ENCODE measurements around the gene PRKD3.

PRKD3 gene

GRCh38 chr2:37301408-37301807 lies 23.2 kb downstream of the PRKD3 start:
- Histone ChIP-seq H3K4me1 (ENCODE audit: insufficient read depth, low read length, severe bottlenecking) (peaks cover 14% of the 10 kb centered on the region), H3K9ac (ENCODE audit: low read length) (no peak overlapping the region), H3F3A (ENCODE audit: insufficient read depth, low read length) (no peaks in the 10 kb centered on the region), H3K79me2 (ENCODE audit: insufficient read depth, low read length) (peaks cover 97% of the 10 kb centered on the region), H3K27ac (ENCODE audit: low read depth, low read length, poor library complexity, severe bottlenecking) (no peak overlapping the region), H3K4me3 (ENCODE audit: low read depth, low read length, poor library complexity, severe bottlenecking) (no peak overlapping the region), H3K27me3 (ENCODE audit: insufficient read depth, low read length) (no peaks in the 10 kb centered on the region), H3K36me3 (ENCODE audit: insufficient read depth, low read length) (peaks cover 52% of the 10 kb centered on the region), H3K9me2 (ENCODE audit: low read depth, low read length) (no peaks in the 10 kb centered on the region), H4K20me1 (ENCODE audit: insufficient read depth, low read length) (no peaks in the 10 kb centered on the region), H3K9me3 (ENCODE audit: low read length) (peaks cover 9% of the 10 kb centered on the region; the same call in 1 of the 2 replicates), H2AFZ (ENCODE audit: low read length) (no peak overlapping the region), H3K4me2 (ENCODE audit: low read length) (no peak overlapping the region)
- TF ChIP-seq EZH2 (IDR thresholded peaks at IDR 0.05; ENCODE audit: borderline replicate concordance, low read length): no peak
- no peak for TF ChIP-seq CTCF (IDR thresholded peaks at IDR 0.05; ENCODE audit: low read length)

GRCh38 chr2:37300578-37300977 lies 24.1 kb downstream of the PRKD3 start:
- H3K36me3 ChIP-seq (ENCODE audit: insufficient read depth, low read length): peaks cover 46% of the 10 kb centered on the region
- H3K27ac ChIP-seq (ENCODE audit: low read depth, low read length, poor library complexity, severe bottlenecking): no peak overlapping the region
- no peaks in the 10 kb centered on the region for H3F3A ChIP-seq (ENCODE audit: insufficient read depth, low read length)
- H3K4me3 ChIP-seq (ENCODE audit: low read depth, low read length, poor library complexity, severe bottlenecking): no peak overlapping the region
- TF ChIP-seq EZH2 (IDR thresholded peaks at IDR 0.05; ENCODE audit: borderline replicate concordance, low read length): no peak
- TF ChIP-seq CTCF (IDR thresholded peaks at IDR 0.05; ENCODE audit: low read length): no peak
- H4K20me1 ChIP-seq (ENCODE audit: insufficient read depth, low read length): no peaks in the 10 kb centered on the region
- no peaks in the 10 kb centered on the region for H3K9me2 ChIP-seq (ENCODE audit: low read depth, low read length)
- H3K9ac ChIP-seq (ENCODE audit: low read length): no peak overlapping the region
- H3K79me2 ChIP-seq (ENCODE audit: insufficient read depth, low read length): peaks cover 97% of the 10 kb centered on the region
- peaks cover 9% of the 10 kb centered on the region; the same call in 1 of the 2 replicates for H3K9me3 ChIP-seq (ENCODE audit: low read length)
- H3K27me3 ChIP-seq (ENCODE audit: insufficient read depth, low read length): no peaks in the 10 kb centered on the region
- H3K4me1 ChIP-seq (ENCODE audit: insufficient read depth, low read length, severe bottlenecking): peaks cover 5% of the 10 kb centered on the region
- no peak overlapping the region for H2AFZ ChIP-seq (ENCODE audit: low read length)
- no peak overlapping the region for H3K4me2 ChIP-seq (ENCODE audit: low read length)

- peaks cover under 1% of the 10 kb centered on the region for H3K4me1 ChIP-seq (ENCODE audit: insufficient read depth, low read length, severe bottlenecking)
- H3K4me3 ChIP-seq (ENCODE audit: low read depth, low read length, poor library complexity, severe bottlenecking): no peak overlapping the region
- no peak overlapping the region for H3K27ac ChIP-seq (ENCODE audit: low read depth, low read length, poor library complexity, severe bottlenecking)
- H3K79me2 ChIP-seq (ENCODE audit: insufficient read depth, low read length): peaks cover 97% of the 10 kb centered on the region
- no peaks in the 10 kb centered on the region for H4K20me1 ChIP-seq (ENCODE audit: insufficient read depth, low read length)
- H3K9me3 ChIP-seq (ENCODE audit: low read length): peaks cover 9% of the 10 kb centered on the region; the same call in 1 of the 2 replicates
- no peak overlapping the region for H3K4me2 ChIP-seq (ENCODE audit: low read length)
- H3K9me2 ChIP-seq (ENCODE audit: low read depth, low read length): no peaks in the 10 kb centered on the region
- H2AFZ ChIP-seq (ENCODE audit: low read length): no peak overlapping the region
- H3K27me3 ChIP-seq (ENCODE audit: insufficient read depth, low read length): no peaks in the 10 kb centered on the region
- TF ChIP-seq CTCF (IDR thresholded peaks at IDR 0.05; ENCODE audit: low read length): no peak
- TF ChIP-seq EZH2 (IDR thresholded peaks at IDR 0.05; ENCODE audit: borderline replicate concordance, low read length): no peak
- no peaks in the 10 kb centered on the region for H3F3A ChIP-seq (ENCODE audit: insufficient read depth, low read length)
- no peak overlapping the region for H3K9ac ChIP-seq (ENCODE audit: low read length)
- peaks cover 43% of the 10 kb centered on the region for H3K36me3 ChIP-seq (ENCODE audit: insufficient read depth, low read length)
These were observed 24.5 kb downstream of the PRKD3 start for GRCh38 chr2:37300146-37300545.
